GM12872 (cell line): Measurements from ENCODE around the gene FBXW8.

Experiments used
- TF ChIP-seq, protein P1 (sequence below): IDR thresholded peaks from 3 replicates; pipeline ENCODE4 v1.5.1; 2011; ENCODE audit warnings: low read depth, mild to moderate bottlenecking, low read length, moderate library complexity; ENCODE audit not compliant: insufficient read depth

FBXW8 gene

DNA sequence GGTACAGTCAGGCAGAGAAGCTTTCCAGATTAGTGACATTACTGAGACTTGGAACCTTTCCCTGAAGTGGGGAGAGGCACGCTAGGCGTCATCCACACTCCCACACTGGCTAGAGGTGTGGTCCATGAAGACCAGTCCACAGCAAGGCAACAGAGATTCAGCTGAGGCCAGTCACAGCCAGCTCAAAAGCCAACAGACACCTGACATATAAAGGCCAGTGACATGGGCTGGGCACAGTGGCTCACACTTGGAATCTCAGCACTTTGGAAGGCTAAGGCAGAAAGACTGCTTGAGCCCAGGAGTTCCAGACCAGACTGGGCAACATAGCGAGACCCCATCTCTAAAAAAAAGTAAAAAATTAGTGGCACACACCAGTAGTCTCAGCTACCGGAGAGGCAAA lies 40.4 kb upstream of the FBXW8 start:
- TF ChIP-seq, protein P1, sequence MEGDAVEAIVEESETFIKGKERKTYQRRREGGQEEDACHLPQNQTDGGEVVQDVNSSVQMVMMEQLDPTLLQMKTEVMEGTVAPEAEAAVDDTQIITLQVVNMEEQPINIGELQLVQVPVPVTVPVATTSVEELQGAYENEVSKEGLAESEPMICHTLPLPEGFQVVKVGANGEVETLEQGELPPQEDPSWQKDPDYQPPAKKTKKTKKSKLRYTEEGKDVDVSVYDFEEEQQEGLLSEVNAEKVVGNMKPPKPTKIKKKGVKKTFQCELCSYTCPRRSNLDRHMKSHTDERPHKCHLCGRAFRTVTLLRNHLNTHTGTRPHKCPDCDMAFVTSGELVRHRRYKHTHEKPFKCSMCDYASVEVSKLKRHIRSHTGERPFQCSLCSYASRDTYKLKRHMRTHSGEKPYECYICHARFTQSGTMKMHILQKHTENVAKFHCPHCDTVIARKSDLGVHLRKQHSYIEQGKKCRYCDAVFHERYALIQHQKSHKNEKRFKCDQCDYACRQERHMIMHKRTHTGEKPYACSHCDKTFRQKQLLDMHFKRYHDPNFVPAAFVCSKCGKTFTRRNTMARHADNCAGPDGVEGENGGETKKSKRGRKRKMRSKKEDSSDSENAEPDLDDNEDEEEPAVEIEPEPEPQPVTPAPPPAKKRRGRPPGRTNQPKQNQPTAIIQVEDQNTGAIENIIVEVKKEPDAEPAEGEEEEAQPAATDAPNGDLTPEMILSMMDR, result no peak

DNA sequence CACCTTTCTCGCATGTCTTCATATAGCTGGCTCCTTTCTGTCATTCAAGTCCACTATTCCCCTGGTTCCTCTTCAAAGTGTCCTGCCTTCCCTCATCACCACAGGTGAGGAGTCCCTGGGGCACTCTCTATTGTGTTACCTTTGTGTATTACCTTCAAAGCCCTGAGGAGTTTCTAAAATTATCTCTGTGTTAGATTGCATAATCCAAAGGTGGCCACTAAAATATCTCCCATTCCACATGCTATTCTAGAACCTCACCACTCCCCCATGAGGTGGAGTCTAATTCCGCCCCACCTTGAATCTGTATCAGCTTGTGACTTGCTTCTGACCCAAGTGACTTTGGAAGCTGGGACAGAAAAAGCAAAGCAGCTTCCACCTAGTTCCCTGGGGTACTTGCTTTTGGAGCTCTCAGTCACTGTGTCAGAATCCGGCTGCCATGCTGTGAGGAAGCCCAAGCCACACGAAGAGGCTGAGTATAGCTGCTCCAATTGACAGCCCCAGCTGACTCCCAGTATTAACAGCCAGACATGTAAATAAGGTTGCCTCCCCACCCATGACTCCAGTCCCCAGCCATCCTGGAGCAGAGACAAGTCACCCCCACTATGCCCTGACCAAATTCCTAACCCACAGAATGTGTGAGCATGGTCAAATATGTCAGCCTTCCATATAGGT lies 36.3 kb upstream of the FBXW8 start:
- TF ChIP-seq, protein P1, result no peak

DNA sequence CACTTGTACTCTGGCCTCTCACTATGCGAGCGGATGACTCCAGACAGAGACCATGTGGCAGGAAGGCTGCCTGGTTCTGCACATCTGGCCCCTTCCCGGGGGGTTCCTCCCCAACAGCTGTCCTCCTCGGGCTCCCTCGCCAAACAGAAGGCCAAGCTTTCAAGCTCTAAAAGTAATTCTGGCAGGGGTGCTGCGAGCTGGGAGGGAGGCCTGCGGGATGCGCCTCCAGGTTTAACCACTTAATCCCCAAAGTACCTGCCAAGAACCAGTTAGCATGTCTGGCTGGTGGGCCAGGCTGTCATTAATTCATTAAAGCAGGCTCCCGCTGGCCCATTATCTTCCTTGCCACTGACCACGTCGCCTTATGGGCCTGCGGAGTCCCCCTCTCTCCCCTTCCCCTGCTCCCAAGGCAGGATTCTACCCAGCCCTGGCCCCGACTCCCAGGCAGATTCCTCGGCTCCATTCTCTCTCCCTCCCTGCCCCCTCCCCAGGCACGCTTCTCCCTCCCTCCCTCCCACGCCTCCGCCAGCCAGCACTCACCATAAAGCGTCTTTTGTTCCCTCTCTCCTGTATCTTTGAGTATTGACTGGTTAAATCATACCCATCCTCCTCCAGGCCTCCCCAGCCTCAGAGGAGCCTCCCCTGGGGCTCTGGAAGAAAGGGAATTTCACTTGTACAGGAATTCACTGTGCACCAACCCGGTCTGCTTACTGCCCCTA lies 34.4 kb upstream of the FBXW8 start:
- TF ChIP-seq, protein P1, result no peak

DNA sequence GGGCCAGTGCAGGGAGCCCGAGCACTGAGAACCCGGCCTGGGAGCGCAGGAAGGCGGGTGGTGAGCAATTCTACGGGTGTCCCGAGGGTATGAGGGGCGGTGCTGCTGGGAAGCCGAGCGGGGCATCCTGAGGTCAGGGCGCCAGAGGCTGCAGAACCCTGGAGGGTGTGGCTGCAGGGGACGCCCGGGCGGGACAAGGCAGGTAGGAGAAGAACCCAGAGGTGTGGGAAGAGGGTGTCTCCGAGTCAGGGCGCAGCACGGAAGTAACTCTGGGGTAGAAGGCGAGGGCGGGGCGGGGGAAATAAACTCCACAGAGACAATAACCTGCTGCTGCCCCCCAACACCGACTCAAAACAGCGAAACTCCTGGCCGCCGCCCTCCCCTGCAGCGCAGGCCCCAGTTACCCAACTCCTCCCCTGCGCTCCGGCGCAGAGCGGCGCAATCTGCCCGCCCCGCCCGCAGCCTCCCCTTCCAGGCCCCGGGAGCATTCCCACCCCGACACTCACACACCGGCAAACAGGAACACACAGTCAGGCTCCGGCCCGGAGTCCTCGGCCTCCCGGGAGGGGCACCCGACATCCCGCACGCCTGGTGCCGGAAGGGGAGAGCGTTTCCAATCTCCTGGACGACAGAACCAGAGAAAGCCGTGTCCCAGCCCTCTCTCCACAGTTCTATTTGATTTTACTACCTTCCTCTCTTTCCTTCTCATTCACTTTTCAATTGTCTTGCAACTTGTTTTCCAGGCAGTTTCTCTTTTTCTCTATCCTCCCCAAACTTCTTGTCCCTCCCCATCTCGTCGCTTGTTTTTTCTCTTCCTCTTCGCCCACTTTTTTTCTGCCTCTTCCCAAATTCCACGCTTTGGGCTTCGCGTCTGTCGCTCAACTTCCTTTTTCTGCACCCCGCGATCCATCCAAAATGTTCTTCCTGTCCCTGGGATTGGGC lies 31.9 kb upstream of the FBXW8 start:
- TF ChIP-seq, protein P1, result no peak

DNA sequence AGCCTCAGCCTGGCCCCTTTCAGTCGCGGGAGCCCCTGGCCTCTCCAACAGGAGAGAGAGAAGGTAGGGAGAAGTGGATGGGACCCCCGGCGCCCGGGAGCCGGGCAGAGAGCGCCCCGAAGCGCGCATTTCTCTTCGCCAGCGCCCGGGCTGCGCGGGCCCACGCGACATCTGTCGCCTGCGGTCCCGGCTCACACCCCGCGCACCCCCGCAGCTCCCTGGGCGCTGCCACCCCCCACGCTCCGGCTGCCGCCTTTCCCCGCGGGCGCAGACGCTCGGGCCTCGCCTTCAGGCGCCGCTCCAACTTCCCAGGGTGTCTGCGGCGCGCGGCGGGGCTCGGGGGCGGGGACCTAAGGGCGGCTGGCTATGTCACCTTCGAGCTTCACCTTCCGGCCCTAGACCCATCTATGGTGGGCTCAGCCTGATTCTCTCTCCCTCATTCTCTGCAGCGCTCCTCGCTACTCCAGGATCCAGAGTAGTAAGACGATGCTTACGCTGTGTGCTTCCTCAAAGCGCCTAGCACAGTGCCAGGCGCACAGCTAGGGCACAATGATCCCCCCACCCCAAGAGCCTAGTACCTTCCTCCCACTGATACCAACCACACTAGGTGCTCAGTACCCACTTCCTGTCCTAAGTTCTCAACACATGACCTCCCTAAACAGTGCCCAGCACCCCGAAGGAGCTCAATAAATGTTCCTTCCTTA lies 31.1 kb upstream of the FBXW8 start:
- TF ChIP-seq, protein P1, result no peak

DNA sequence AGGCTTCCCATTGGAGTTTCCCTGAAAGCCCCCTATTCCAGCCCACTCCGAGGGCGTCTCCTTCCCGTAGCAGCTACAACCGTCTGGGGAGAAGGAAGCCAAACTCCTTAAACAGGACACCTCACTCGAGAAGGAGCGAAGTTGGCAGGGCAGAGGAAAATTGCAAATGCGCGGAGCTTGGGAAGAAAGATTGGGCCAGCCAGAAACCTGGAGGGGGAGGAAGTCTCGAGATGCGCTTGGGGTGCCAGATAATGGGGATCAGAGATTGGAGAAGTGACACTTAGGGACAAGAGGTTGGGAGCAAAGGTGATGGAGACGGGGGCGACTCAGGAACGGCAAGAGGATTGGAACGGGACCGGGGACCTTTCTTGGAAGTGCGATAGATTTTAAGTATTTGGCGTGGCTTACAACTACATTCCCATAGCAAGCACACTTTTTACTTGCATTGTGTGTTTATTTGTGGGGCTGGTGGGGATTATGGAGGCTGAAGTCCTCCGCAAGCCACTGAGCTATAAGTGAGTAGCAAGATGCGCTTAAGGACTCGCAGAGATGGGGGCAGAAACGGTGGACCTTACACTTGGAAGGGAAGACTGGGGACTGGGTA lies 30.4 kb upstream of the FBXW8 start:
- TF ChIP-seq, protein P1, result no peak
